ENCODE results near the gene GPX1. TPM values are rescaled to one million over a fixed set of nuclear protein-coding genes. Genes with fewer than 3 reads are reported as not detected.

Gene GPX1
- polyA plus RNA-seq, 3 donors, result 1,287 to 2,105 (median 1,394) TPM

GRCh38 chr3:49403891-49404290 lies 45.7 kb upstream of the GPX1 start:
- Histone ChIP-seq H3K36me3 (replicated peaks in 1 of 2; ENCODE audit: control insufficient read depth in 1 of 2, insufficient read depth in 2 of 2, low read length in 2 of 2) (peaks cover 3 to 25% of the 10 kb centered on the region in 2 donors), H3K27ac (ENCODE audit: low read depth in 1 of 2, low read length in 2 of 2) (peak overlapping the region in 1 of 2 donors; percentile 59), H3K4me1 (ENCODE audit: control insufficient read depth in 1 of 2, insufficient read depth in 2 of 2, low read length in 2 of 2) (peaks cover 53 to 64% of the 10 kb centered on the region in 2 donors), H3K9me3 (replicated peaks in 1 of 2; ENCODE audit: control insufficient read depth in 1 of 2, insufficient read depth in 1 of 2, low read length in 2 of 2) (no peaks in the 10 kb centered on the region), H3K9ac (ENCODE audit: insufficient read depth, low read length, poor library complexity, severe bottlenecking) (no peak overlapping the region), H3K27me3 (ENCODE audit: control insufficient read depth in 2 of 2, insufficient read depth in 2 of 2, low read length in 2 of 2) (no peaks in the 10 kb centered on the region), H2AFZ (ENCODE audit: insufficient read depth, low read depth, low read length, poor library complexity, severe bottlenecking) (no peak overlapping the region), H3K4me2 (replicated peaks; ENCODE audit: extremely low read depth, low read length, poor library complexity, severe bottlenecking) (no peak overlapping the region), H4K20me1 (ENCODE audit: insufficient read depth, low read length) (peaks cover 100% of the 10 kb centered on the region), H3K4me3 (replicated peaks in 1 of 3; ENCODE audit: low read depth in 2 of 3, low read length in 3 of 3) (no peak overlapping the region), H3K79me2 (ENCODE audit: insufficient read depth, low read length) (peaks cover 100% of the 10 kb centered on the region)
- Mint-ChIP-seq H3K9me3 (no peaks in the 10 kb centered on the region), H3K27me3 (ENCODE audit: low read depth in 3 of 3) (peaks cover 0 to 2% (median 1%) of the 10 kb centered on the region in 3 donors), H3K4me3 (no peak overlapping the region), H3K27ac (peak overlapping the region in 5 of 7 donors; percentile 10 to 87 (median 40)), H3K4me1 (peaks cover 65% of the 10 kb centered on the region), H3K36me3 (peaks cover 29 to 49% of the 10 kb centered on the region in 2 donors)
- intact Hi-C loops (cut with micrococcal nuclease), result no loop called here
- no peak for TF ChIP-seq CTCF (IDR thresholded peaks at IDR 0.05)
- no peak for DNase-seq
- WGBS (ENCODE audit: insufficient coverage), result 100% methylated on average over 3 of the region's 5 CpGs

- no peak overlapping the region for H3K4me3 ChIP-seq (replicated peaks in 1 of 3; ENCODE audit: low read depth in 2 of 3, low read length in 3 of 3)
- H3K79me2 ChIP-seq (ENCODE audit: insufficient read depth, low read length), result peaks cover 100% of the 10 kb centered on the region
- no peak for TF ChIP-seq CTCF (IDR thresholded peaks at IDR 0.05)
- peak overlapping the region in 6 of 7 donors; percentile 25 to 85 (median 66) for H3K27ac Mint-ChIP-seq
- DNase-seq, result no peak
- no peak overlapping the region for H3K9ac ChIP-seq (ENCODE audit: insufficient read depth, low read length, poor library complexity, severe bottlenecking)
- H3K36me3 Mint-ChIP-seq, result peaks cover 38 to 61% of the 10 kb centered on the region in 2 donors
- H3K9me3 ChIP-seq (replicated peaks in 1 of 2; ENCODE audit: control insufficient read depth in 1 of 2, insufficient read depth in 1 of 2, low read length in 2 of 2), result no peaks in the 10 kb centered on the region
- H3K4me1 ChIP-seq (ENCODE audit: control insufficient read depth in 1 of 2, insufficient read depth in 2 of 2, low read length in 2 of 2), result peaks cover 40 to 54% of the 10 kb centered on the region in 2 donors
- H3K4me2 ChIP-seq (replicated peaks; ENCODE audit: extremely low read depth, low read length, poor library complexity, severe bottlenecking), result no peak overlapping the region
- peaks cover 0 to 2% (median 1%) of the 10 kb centered on the region in 3 donors for H3K27me3 Mint-ChIP-seq (ENCODE audit: low read depth in 3 of 3)
- no peak overlapping the region for H2AFZ ChIP-seq (ENCODE audit: insufficient read depth, low read depth, low read length, poor library complexity, severe bottlenecking)
- no peak overlapping the region for H3K4me3 Mint-ChIP-seq
- H3K27ac ChIP-seq (ENCODE audit: low read depth in 1 of 2, low read length in 2 of 2), result peak overlapping the region in 1 of 2 donors; percentile 67
- peaks cover 53% of the 10 kb centered on the region for H3K4me1 Mint-ChIP-seq
- intact Hi-C loops (cut with micrococcal nuclease), result no loop called here
- H4K20me1 ChIP-seq (ENCODE audit: insufficient read depth, low read length), result peaks cover 100% of the 10 kb centered on the region
- H3K27me3 ChIP-seq (ENCODE audit: control insufficient read depth in 2 of 2, insufficient read depth in 2 of 2, low read length in 2 of 2), result no peaks in the 10 kb centered on the region
- H3K9me3 Mint-ChIP-seq, result peaks cover 0 to 2% (median 0%) of the 10 kb centered on the region in 7 donors
- 100% methylated on average over 1 of the region's 2 CpGs for WGBS (ENCODE audit: insufficient coverage)
- peaks cover 6 to 36% of the 10 kb centered on the region in 2 donors for H3K36me3 ChIP-seq (replicated peaks in 1 of 2; ENCODE audit: control insufficient read depth in 1 of 2, insufficient read depth in 2 of 2, low read length in 2 of 2)
Observed at GRCh38 chr3:49401766-49402165, 43.6 kb upstream of the GPX1 start.

All from CD14-positive monocyte (primary cell).